ENCODE measurements around the gene PLA2G7.
"Not testable (repeated sequence)": the region's sequence is repeated elsewhere in the genome, so short reads cannot be mapped to it uniquely, and the experiment has no call there.

The PLA2G7 gene

DNA sequence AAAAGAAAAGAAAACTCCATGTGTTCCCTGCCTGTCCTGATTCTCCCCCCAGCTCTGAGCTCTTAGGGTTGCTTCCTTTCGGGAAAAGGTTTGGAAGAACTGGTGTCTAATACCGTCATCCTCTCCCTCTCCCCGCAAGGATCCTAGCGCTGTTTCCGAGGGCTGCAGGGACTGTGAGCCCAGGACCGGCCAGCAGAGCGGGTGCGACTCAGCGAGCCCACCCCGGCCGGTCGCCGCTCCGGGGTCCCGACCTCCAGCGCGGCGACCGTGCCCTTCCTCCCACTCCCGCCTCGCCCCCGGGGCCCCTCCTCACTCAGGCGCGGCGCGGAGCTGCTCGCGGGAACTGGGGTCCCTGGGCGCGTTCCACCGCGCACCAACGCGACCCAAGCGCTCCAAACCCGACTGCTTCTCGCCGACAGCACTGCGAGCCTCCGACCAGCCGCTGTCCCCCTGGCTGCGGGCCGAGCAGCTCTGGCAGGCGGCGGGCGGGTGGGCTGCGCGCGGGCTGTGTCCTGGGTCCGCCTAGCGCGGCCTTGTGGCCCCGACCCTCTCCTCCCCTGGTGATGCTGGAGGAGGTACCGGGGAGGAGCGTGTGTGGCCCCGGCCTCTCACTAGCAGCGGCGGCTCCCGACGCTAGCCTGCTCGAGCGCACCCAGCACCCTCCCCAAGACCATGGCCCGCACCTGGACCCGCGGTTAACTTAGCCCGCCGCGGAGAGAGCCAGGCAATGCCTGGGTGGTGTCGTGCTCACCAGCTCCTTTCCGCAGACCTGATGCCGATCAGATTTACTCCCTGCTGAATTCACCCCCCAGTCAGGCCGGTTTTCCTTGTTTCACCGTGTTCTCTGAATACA is at the start of gene PLA2G7:
Gene PLA2G7 (minus strand): TSS at position 509 of the 853 bp plus-strand sequence. CDS start 12,484 bp downstream, outside the sequence.
- no peak for DNase-seq

DNA sequence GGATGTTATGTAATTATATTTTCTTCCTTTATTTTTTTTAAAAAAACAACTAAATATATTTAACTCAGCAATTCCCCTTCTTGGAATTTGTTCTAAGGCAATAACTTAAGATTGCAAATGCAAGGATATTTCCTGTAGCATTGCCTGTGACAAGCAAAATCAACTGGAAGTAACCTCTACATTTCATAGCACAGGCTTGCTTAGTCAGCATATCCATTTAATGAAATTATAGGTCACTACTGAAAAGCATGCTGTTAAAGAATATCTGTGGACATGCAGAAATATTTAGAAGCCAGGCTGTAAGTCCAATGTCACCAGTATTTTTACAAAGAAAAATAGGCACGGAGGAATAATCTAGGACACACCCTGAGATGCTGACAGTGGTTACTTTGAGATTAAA is 49.4 kb upstream of the PLA2G7 start:
- no peak for DNase-seq

DNA sequence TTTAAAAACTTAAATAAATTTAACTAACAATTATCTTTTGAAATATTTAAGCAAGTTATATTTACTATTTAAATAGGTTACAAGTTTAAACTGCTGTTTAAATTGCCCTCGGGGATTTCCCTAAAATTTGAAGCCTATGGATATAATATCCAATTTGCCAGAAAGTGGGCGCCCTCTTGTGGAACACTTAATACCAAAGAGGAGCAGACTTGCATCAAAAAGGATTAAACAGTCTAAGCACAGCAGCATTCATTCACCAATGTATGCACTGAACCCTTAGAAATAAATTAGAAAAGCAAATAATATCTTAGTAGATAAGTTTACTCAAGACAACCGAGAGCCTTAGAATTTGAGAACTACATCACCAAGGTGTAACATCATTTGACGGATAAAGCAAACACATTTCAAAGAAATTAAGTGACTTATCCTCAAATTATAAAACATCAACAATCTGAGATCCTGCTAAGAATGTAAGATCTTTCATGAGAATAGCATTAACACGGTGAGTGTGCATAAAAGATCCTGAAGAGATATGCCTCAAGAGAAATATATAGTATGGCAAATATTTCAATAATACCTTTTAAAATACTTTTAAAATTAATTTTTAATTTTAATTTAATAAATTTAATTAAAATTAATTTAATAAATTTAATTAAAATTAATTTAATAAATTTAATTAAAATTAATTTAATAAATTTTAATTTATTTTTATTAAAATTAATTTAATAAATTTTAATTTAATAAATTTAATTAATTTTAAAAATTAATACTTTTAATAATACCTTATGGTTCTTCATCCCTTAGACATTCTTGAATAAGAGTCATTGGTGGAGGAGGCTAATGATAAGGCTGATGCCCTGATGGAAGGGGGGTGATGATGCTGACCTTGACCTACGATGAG is 46.6 kb upstream of the PLA2G7 start:
- DNase-seq: peak; percentile 52

DNA sequence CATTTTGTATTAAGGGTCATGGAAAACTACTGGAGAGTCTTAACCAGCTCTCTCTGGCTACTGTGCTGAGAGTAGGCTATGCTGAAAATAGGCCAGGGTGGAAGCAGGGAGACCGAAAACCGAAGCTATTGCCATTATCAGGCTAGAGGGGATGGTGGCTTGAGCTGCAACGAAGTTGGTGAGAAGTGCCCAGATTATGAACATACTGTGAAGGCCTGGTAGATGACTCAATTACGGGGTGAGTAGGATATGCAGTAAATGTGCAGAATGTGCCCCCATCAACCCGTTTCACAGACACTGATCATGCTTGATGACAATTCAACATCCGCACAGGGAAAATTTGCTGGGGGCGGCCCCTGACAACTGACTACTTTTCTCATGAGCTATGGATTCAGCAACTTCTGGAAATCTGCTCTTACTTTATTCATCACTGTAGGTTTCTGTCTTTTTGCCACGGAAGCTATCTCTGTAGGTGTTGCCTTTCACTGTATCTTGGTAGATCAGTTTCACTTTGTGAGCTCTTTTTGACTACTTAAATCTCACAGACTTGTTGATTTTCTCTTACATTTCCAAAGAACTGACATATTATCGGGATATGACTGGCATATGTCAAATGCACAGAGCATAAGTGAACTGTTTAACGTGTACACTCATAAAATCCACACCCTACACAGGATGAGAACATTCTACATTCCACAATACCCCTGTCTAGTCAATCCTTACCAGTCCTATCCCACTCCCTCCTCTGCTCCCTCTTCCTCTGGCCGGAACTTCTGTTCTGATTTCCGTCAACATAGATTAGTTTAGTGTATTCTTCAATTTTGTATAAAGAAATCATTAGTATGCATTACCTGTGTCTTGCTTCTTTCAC is 42.5 kb upstream of the PLA2G7 start:
- no peak for DNase-seq

DNA sequence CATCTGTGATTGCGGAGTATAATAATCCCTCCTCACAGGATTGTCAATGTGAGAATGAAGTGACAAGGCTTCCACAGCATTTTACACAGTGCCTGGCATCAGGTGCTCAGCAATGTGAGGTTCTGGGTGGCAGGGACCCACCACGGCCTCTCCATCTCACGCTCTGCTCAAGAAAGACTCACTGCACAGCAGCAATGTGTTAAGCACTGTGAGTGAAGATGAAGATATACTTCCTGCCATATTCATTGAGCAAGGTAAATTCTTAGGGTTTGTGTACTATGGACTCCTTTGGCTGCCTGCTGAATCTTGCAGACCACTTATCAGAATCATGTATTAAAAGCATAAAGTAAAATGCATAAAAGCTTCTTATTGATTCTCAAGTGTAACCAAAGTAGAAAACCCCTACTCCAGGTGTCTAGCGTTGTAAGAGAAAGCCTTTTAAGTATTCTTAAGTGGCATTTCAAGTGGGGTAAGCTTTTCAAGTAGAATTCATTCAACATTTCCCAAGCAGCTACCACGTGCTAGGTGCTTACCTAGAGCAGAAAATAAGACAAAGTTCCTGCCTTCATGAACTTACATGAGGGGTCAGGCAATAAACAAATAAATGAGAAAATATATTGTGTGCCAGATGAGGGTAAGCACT is 41.0 kb upstream of the PLA2G7 start:
- DNase-seq: no peak

DNA sequence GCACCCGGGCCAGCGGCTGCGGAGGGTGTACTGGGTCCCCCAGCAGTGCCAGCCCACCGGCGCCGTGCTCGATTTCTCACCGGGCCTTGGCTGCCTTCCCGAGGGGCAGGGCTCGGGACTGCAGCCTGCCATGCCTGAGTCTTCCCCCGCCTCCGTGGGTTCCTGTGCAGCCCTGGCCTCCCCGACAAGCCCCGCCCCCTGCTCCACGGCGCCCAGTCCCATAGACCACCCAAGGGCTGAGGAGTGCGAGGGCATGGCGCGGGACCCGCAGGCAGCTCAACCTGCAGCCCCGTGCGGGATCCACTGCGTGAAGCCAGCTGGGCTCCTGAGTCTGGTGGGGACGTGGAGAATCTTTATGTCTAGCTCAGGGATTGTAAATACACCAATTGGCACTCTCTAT is 39.6 kb upstream of the PLA2G7 start:
- DNase-seq: not testable (repeated sequence)

DNA sequence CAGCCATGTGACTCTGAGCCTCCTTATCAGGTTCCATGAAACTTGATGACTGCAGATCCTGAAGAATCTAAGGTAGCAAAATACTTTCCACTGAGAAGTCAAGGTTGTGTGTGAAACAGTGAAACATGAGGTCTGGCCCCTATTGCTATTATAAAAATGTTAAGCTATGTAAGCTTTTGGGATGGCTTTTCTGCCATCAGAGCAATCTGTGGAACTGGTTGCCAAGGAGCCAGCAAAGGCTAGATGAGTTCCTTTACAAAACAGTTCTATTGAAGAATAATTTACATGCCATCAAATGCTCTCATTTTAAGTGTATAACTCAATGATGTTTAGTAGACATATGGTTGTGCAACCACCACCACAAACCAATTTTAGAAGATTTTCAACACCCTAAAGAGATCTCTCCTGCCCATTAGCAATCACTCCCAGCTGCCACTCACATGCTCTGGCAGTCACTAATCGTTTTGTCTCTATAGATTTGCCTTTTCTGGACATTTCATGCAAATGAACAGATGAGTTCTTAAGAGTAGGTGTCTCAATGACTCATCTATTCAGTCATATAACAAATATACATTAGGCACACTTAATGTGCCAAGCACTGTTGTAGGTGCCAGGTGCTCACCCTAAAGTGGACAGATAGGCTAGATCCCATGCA is 38.2 kb upstream of the PLA2G7 start:
- no peak for DNase-seq

DNA sequence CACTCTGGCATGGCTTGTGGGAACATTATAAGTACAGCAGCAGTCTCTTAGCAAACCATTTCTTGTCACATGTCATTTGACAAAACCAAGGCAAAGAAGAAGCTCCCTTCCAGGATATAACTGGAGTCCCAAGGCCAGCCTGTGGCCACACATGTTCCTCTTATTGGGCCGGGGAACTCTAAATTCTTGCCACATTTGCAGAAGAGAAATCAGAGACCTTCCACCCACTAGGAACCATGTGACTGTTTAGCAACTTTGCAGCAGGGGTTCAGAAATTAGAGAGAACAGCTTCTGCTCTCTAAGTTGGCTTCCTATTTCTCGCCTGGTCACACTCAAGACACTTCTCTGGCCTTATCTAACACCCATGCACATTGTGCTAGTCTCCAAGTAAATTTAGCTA is 37.6 kb upstream of the PLA2G7 start:
- no peak for DNase-seq

DNA sequence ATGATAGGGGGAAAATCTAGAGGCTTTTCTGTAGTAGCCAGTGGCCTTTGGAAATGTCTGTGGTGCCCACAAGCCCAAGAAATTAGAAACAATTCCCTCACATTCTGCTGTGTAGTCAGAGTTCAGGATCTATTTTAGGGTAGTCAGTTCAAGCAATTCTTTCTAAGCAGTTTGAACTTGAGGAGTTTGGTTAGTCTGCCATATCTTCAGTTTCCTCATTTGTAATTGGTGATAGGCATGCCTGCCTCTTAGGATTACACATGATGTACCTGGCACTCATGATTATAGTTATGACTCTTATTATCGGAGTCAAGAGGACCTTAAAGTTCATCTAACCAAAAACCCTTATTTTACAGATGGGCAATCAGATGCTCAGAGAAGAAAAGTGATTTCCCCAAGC is 36.8 kb upstream of the PLA2G7 start:
- no peak for DNase-seq

DNA sequence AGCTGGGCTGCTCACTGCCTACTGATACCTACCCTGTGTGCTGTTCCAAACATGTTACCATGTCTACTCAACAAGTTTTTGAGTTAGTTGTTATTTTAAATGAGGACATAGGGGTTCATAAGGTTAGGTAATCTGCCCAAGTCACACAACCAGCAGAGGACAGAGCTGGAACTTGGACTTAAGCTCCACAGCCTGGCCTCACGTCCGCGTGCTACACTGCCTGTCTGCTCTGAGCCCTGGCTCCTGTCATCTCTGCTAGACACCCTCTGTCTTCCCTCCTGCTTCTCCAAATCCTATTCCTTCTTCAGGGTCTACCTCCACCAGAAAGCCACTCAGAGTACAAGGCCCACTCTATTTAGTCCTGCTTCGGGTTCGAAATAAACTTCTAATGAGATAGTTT is 29.8 kb upstream of the PLA2G7 start:
- DNase-seq: no peak

DNA sequence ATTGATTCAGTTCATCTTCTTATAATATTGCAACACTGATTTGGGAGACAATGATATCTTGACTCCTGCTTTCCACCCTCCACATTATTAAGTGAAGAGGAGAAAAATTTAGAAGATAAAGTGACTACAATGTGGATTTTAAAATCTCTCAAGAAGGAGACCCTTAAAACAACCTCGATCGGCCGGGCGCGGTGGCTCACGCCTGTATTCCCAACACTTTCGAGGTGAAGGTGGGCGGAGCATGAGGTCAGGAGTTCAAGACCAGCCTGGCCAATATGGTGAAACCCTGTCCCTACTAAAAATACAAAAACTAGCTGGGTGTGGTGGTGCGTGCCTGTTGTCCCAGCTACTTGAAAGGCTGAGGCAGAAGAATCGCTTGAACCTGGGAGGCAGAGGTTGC is 29.1 kb upstream of the PLA2G7 start:
- not testable (repeated sequence) for DNase-seq

DNA sequence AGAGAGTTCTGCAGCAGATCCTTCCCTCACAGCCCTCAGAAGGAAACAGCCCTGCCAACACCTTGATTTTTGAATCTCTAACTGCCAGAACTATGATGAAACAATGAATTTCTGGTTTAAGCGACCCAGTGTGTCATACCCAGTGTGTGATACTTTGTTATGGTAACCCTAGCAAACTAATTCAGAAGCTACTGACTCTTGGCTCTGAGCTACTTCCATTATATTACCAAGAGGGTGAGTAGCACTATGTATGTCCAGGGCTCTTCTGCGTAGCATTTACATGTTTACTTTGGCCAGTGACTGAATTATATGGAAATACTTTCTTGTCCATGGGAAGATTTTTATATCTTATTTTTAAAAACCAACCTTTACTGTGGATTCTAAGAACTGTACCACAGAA is 28.3 kb upstream of the PLA2G7 start:
- no peak for DNase-seq

DNA sequence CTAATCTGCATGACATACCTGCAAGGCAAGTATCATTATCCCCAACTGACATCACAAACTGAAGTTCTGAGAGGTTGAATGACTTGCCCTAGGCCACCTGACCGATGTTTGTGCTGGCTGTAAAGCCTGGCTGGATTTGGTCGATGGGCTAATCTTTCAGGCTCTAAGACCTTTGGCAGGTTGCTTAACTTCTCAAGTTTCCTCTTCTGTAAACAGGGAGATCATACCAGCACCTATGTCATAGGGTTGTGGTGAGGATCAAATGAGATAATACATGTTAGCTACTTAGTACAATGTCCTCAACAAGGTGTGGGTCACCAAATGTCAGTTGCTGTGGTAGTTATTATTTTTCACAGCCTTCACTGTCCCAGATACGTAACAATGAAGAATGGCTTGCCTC is 25.8 kb upstream of the PLA2G7 start:
- DNase-seq: no peak

DNA sequence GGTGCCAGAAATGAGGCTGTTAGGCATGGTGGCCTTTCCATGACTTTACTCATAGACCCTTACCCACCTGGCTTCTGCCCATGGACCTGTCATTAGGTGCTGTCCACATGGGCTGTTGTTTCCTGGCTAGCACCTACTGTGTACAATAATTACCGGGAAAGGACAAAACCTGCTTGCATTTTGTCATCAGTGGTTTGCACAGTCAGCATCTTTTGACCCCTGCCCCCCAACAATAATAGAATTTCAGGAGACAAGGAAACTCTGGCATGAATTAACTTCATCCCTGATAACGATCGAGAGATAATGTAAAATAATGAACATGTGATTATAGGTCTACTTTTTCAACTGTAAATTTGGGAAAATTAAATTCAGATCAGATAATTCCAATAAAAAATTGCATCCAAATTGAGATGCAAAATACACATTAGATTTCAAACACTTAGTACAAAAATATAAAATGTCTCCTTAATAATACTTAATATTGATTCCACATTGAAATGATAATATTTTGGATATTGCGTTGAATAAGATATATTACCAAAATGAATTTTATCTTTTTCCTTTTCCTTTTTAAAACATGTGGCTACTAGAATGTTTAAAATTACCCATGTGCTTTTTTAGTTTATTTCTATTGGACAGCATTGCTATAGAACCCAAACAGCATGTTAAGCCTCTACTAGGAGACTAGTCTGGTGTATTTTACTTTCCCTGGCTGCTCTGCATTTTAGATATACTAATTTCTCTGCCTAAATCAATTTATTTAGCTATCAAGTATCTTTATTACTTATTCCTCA is 24.0 kb upstream of the PLA2G7 start:
- DNase-seq: no peak

DNA sequence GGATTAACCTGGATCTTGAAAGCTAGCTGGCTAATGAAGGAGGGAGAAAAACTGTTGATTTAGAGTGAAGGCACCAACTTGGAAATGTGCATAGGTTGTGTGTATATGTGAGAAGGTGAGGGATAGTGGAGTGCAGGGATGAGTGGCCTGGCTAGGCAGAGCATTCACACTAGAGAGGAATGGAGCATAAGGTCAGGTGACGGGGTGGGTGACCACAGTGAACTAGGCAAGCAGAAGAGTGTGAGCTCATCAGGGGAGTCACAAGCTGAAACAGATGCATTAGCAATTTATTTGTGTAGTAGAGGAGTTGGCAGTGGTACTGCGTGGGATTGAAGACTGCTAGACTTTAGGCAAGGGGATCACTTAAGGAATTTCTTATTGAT is 22.0 kb upstream of the PLA2G7 start:
- DNase-seq: no peak

DNA sequence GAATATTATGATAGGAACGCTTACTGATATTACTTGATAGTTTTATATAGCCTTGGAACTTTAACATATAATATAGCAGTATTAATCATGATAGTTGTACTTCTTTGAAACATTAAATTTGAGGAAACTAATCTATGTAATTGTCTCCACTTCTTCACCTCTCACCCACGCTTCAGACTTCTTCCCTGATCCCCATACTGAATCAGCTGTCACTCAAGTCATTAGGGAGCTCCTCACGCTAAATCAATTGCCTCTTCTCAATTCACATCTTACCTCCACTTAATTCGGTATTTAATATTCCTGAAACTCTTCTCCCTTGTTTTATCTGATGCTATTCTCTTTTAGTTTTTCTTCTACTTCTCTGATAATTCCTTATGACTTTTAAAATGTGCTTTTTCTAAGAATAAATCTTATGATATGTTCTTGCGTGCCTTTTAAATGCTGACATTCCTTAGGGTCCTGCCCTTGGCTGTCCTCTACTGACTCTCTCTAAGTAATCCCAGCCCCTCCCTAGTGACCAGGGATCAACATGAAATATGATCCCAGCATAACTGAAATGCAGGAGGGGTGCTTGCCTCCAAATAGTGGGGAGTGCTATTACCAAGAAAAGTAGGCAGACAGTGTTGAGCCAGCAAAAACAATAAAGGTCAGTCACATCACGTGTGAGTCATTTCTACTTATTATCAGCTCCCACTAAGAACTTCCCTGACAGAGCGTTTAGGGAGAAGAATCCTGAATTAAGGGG is 21.5 kb upstream of the PLA2G7 start:
- no peak for DNase-seq

DNA sequence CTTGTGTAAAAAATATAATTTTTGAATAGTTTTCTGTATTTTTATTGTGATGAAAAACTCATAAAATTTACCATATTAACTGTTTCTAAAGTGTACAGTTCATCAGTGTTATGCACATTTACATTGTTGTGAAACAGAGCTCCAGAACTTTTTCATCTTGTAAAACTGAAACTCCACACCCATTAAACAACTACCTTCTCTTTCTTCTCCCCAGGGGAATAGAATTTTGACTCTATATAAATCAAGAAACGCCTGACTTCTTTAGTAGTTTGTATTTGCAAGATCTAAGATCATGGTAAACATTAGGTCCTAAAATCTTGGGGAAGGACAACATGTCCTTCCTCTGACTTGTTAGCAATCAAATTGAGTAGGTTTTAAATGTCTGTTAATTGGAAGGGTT is 20.7 kb upstream of the PLA2G7 start:
- no peak for DNase-seq

DNA sequence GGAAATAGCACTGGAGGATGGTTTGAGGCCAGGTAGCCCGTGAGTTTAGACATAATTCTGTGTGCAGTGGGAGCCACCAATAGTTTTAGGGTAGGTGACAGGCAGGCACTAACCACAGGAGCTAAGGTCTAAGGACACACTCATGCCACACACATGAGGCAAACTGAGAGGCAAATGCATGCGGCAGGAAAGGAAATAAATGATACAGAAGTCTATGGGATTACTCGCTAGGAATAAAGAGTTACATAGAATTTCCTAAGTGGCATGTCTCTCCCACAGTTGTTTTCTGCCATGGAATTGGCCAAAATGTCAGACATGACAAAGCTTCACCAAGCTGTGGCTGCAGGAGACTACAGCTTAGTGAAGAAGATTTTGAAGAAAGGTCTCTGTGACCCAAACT is 16.5 kb upstream of the PLA2G7 start:
- no peak for DNase-seq

DNA sequence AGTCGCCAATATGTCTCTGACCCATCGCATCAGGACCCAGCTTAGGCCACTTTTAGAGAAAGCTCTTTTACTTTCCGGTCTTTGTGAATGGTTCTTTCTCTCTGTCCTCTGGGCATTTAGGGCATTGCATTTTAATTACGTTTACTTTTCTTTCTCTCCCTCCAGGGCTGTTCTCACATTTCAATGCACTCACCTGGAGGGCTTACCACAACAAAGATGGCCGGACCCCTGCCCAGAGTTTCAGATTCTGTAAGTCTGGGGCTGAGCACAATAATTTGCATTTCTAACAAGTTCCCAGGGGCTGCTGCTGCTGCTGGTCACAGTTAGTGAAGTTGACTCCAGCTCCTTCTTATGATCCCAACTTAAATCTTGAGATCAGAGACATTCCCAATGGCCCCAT is 14.6 kb upstream of the PLA2G7 start:
- DNase-seq: no peak

DNA sequence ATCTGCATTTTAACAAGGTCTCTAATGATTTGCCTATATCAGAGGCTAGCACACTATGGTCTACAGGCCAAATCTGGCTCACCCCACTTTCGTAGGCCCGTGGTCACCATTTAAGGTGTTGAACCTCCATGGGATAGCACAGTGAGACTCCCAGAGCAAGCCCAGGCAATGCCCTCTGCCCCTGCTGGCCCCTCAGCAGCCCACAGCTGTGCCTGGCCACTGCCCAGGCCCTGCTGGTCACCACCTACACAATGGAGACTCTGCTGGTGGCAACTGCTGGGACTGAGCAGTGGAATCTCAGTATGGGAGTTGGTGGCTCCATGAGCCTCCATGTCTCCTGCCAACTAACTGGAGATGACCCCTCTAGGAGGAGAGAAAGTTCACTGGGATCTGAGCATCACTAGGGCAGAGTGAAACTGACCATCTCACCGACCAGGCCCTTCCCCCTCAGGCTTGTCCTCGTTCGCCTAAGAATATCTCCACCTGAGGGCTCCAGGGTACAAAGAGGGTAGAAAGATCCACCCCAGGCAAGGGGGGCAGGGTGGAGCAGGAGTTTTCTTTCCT is 13.8 kb upstream of the PLA2G7 start:
- no peak for DNase-seq

Data from HCEC 1CT (cell line).